Activated naive CD8-positive, alpha-beta T cell (primary cell): ENCODE results near the gene PKDCC.

Experiments
- H3K27ac Mint-ChIP-seq: one replicate; pipeline ENCODE4 v1.8.0; 2021; ENCODE audit warnings: mixed read lengths
- H3K27me3 Mint-ChIP-seq: one replicate; pipeline ENCODE4 v1.8.0; 2021; ENCODE audit warnings: mixed read lengths
- H3K36me3 Mint-ChIP-seq: one replicate; pipeline ENCODE4 v1.8.0; 2021; ENCODE audit warnings: mixed read lengths
- H3K4me1 Mint-ChIP-seq: one replicate; pipeline ENCODE4 v1.8.0; 2021; ENCODE audit warnings: low read depth, mixed read lengths
- H3K4me3 Mint-ChIP-seq: one replicate; pipeline ENCODE4 v1.8.0; 2021; ENCODE audit warnings: mild to moderate bottlenecking, mixed read lengths
- H3K9me3 Mint-ChIP-seq: one replicate; pipeline ENCODE4 v1.8.0; 2021; ENCODE audit warnings: low read depth, mixed read lengths

Gene PKDCC

GRCh38 chr2:42047488-42048298, at the start of gene PKDCC:
Gene PKDCC, plus strand, starts transcription at chr2:42048021. Its CDS starts 179 bp downstream, at chr2:42048200.
- H3K27ac Mint-ChIP-seq, result no peak within 1 kb of the TSS
- H3K9me3 Mint-ChIP-seq, result no peaks in the 10 kb centered on the region
- no peaks in the 10 kb centered on the region for H3K36me3 Mint-ChIP-seq
- peaks cover 23% of the 10 kb centered on the region for H3K27me3 Mint-ChIP-seq
- peak within 1 kb of the TSS; percentile 83 for H3K4me3 Mint-ChIP-seq
- H3K4me1 Mint-ChIP-seq, result peaks cover 4% of the 10 kb centered on the region

DNA sequence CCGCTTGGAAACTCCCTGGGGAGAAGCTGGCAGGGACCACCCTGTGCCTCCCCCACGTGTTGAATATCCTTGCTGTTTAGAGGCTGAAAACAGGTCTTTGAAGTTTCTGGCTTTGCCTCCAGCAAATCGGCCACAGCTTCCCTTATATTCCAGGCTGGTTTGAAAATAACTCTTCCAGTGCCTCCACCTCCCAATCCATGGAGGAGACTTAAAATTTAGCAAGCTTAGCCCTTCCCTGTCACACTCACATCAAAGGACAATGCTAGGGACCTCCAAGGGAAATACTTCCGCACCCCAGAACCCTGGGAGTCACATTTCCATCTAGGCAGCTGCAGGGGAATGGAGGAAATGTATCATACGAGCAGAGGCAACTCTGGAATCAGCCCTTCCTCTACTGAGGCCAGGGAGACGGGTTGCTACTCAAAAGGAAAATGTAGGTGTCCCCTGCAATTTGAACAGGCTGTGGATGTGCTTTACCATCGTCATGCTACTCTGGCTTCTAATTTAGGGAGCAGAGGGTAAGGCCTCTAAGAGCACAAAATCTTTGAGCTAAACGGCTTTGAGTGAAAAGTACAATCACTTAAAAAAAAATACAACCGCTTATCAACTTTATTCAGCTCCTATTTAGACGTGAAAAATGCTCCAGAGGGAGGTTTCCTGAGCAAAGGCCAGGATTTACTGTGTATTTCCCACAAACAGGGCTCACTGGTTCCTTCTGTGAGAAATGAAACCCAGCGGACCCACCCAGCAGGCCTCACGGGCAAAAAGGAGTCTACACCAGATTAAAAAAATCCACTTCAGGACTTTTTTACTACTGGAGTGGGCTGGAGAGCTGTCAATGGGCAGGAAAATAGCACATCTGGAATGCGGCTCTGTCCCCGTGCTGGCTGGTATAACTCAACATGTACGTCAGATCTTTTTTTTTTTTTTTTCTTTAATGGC, 49.4 kb upstream of the PKDCC start:
- Mint-ChIP-seq H3K27ac (no peak overlapping the region), H3K4me1 (no peaks in the 10 kb centered on the region), H3K27me3 (peaks cover 2% of the 10 kb centered on the region), H3K36me3 (peaks cover 3% of the 10 kb centered on the region), H3K9me3 (no peaks in the 10 kb centered on the region), H3K4me3 (no peak overlapping the region)

DNA sequence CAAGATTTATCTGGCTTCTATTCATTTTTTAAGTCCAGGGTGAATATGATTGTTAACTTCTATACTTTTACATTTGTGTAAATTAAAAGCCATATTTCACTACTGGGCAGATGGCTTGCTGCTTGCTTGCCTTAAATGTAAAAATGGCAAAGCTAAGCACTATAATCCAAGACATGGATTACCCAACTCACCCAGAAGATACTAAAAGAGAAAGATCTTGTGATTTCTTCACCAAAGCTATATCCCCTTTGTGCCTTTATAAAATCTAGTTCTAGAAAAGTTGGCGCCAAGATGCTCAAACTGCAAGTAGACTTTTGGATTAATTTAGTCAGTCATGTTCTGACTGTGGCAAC, 48.7 kb upstream of the PKDCC start:
- Mint-ChIP-seq H3K36me3 (peaks cover 6% of the 10 kb centered on the region), H3K4me1 (no peaks in the 10 kb centered on the region), H3K9me3 (peaks cover 3% of the 10 kb centered on the region), H3K27me3 (peaks cover 2% of the 10 kb centered on the region), H3K27ac (no peak overlapping the region), H3K4me3 (no peak overlapping the region)

- no peak overlapping the region for H3K4me3 Mint-ChIP-seq
- H3K9me3 Mint-ChIP-seq, result peaks cover 7% of the 10 kb centered on the region
- H3K4me1 Mint-ChIP-seq, result no peaks in the 10 kb centered on the region
- H3K36me3 Mint-ChIP-seq, result peaks cover 10% of the 10 kb centered on the region
- no peak overlapping the region for H3K27ac Mint-ChIP-seq
- peaks cover 4% of the 10 kb centered on the region for H3K27me3 Mint-ChIP-seq
These were observed 48.1 kb upstream of the PKDCC start for GRCh38 chr2:41999592-42000281.

- Mint-ChIP-seq H3K27ac (no peak overlapping the region), H3K9me3 (peaks cover 7% of the 10 kb centered on the region), H3K4me1 (no peaks in the 10 kb centered on the region), H3K27me3 (peaks cover 9% of the 10 kb centered on the region), H3K4me3 (no peak overlapping the region), H3K36me3 (peaks cover 10% of the 10 kb centered on the region)
These were observed 46.1 kb upstream of the PKDCC start for GRCh38 chr2:42001711-42002201.

DNA sequence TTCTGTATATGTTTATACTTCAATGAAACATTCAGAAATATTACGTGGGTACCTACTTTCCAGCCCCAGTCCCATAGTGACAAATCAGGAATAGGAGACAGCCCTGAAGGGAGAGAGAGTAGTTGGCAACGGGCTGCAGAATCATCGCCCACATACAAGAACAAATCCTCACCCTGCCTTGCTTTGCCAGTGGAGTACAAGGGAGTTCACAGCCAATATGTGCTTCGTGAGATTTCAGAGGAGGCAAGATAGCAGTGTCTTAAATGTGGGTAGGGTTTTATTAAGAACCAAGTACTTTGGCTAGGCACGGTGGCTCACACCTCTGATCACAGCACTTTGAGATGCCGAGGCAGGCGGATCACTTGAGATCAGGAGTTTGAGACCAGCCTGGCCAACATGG, 40.3 kb upstream of the PKDCC start:
- Mint-ChIP-seq H3K4me1 (peaks cover 4% of the 10 kb centered on the region), H3K36me3 (peaks cover 10% of the 10 kb centered on the region), H3K9me3 (peaks cover 7% of the 10 kb centered on the region), H3K27ac (no peak overlapping the region), H3K4me3 (no peak overlapping the region), H3K27me3 (peaks cover 8% of the 10 kb centered on the region)

- peaks cover 4% of the 10 kb centered on the region for H3K4me1 Mint-ChIP-seq
- peaks cover 7% of the 10 kb centered on the region for H3K36me3 Mint-ChIP-seq
- no peak overlapping the region for H3K27ac Mint-ChIP-seq
- peaks cover 8% of the 10 kb centered on the region for H3K27me3 Mint-ChIP-seq
- no peak overlapping the region for H3K4me3 Mint-ChIP-seq
- peaks cover 7% of the 10 kb centered on the region for H3K9me3 Mint-ChIP-seq
These were observed 39.4 kb upstream of the PKDCC start for GRCh38 chr2:42008241-42008921.

DNA sequence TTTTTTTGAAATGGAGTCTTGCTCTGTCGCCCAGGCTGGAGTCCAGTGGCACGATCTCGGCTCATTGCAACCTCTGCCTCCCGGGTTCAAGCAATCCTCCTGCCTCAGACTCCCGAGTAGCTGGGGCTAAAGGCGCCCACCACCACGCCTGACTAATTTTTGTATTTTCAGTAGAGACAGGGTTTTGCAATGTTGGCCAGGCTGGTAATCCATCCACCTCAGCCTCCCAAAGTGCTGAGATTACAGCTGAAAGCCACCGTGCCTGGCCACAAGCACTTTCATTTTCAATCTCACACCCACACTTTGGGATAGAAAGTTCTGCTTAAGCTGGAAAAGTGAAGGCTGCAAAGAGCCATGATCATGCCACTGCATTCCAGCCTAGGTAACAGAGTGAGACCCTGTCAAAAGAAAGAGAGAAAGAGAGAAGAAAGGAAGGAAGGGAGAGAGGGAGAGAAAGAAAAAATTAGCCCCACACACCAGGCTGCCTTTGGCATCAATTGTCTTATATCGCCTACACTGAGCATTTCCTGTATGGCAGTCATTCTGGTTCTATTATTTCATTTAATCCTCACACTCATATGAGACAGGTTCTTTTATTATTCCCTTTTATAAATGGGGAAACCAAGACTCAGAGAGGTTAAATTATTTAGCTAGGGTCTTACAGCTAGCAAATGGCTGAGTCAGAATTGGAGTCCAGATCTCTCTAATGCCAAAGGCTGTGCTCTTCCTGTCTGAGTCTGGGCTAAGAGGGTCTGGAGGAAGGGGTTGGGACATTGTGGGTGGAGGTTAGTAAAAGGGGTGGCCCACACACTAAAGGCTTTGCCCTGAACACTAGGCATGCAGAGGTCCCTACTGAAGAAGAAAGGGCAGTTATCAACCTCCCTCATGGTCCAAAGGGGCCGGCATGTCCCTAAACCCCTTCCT, 37.9 kb upstream of the PKDCC start:
- H3K27me3 Mint-ChIP-seq, result peaks cover 6% of the 10 kb centered on the region
- peak overlapping the region; percentile 25 for H3K4me3 Mint-ChIP-seq
- H3K4me1 Mint-ChIP-seq, result peaks cover 4% of the 10 kb centered on the region
- H3K36me3 Mint-ChIP-seq, result no peaks in the 10 kb centered on the region
- no peak overlapping the region for H3K27ac Mint-ChIP-seq
- H3K9me3 Mint-ChIP-seq, result no peaks in the 10 kb centered on the region

- Mint-ChIP-seq H3K4me3 (no peak overlapping the region), H3K27me3 (peaks cover 6% of the 10 kb centered on the region), H3K36me3 (no peaks in the 10 kb centered on the region), H3K9me3 (no peaks in the 10 kb centered on the region), H3K27ac (no peak overlapping the region), H3K4me1 (peaks cover 4% of the 10 kb centered on the region)
These were observed 37.0 kb upstream of the PKDCC start for GRCh38 chr2:42010743-42011298.

DNA sequence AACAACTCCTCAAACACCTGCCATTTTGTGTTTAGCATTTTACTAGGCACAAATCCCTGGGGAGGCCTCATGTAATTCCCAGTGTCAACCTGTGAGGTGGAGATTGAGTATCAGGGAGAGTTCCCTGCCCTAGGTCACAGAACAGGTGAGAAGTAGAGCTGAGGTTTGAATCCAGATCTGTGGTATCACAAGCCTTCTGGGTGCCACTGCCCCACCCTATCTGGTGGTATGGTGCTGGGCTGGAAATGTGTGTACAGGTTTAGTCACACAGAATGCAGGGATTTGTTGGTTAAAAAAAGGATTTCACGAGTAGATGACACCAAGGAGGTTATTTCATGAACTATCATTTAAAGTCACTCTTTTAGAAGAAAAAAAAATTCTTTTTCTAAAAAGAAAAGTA, 35.7 kb upstream of the PKDCC start:
- no peaks in the 10 kb centered on the region for H3K9me3 Mint-ChIP-seq
- H3K27ac Mint-ChIP-seq, result no peak overlapping the region
- H3K36me3 Mint-ChIP-seq, result no peaks in the 10 kb centered on the region
- H3K4me1 Mint-ChIP-seq, result peaks cover 4% of the 10 kb centered on the region
- H3K27me3 Mint-ChIP-seq, result no peaks in the 10 kb centered on the region
- no peak overlapping the region for H3K4me3 Mint-ChIP-seq

- no peaks in the 10 kb centered on the region for H3K27me3 Mint-ChIP-seq
- H3K4me3 Mint-ChIP-seq, result no peak overlapping the region
- H3K4me1 Mint-ChIP-seq, result peaks cover 4% of the 10 kb centered on the region
- H3K9me3 Mint-ChIP-seq, result no peaks in the 10 kb centered on the region
- no peak overlapping the region for H3K27ac Mint-ChIP-seq
- no peaks in the 10 kb centered on the region for H3K36me3 Mint-ChIP-seq
These were observed 35.2 kb upstream of the PKDCC start for GRCh38 chr2:42012651-42013050.

DNA sequence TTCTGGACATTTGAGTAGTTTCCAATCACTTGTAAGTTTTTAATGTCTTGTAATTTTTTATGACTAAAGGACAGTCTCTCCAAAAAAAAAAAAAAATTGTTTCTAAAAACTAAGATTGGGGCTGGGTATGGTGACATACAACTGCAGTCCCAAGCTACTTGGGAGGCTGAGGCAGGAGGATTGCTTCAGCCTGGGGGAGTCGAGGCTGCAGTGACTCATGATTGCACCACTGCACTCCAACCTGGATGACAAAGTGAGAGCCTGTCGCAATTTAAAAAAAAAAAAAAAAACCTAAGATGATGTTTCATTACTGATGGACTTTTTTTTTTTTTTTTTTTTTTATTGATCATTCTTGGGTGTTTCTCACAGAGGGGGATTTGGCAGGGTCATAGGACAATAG, 34.4 kb upstream of the PKDCC start:
- H3K36me3 Mint-ChIP-seq, result no peaks in the 10 kb centered on the region
- H3K4me3 Mint-ChIP-seq, result no peak overlapping the region
- H3K9me3 Mint-ChIP-seq, result no peaks in the 10 kb centered on the region
- no peak overlapping the region for H3K27ac Mint-ChIP-seq
- H3K4me1 Mint-ChIP-seq, result peaks cover 4% of the 10 kb centered on the region
- H3K27me3 Mint-ChIP-seq, result no peaks in the 10 kb centered on the region

GRCh38 chr2:42021464-42021863, 26.4 kb upstream of the PKDCC start:
- H3K9me3 Mint-ChIP-seq, result no peaks in the 10 kb centered on the region
- H3K27me3 Mint-ChIP-seq, result peaks cover 1% of the 10 kb centered on the region
- no peaks in the 10 kb centered on the region for H3K36me3 Mint-ChIP-seq
- no peak overlapping the region for H3K4me3 Mint-ChIP-seq
- no peak overlapping the region for H3K27ac Mint-ChIP-seq
- H3K4me1 Mint-ChIP-seq, result no peaks in the 10 kb centered on the region
